Activated CD8-positive, alpha-beta memory T cell treated with anti-CD3 and anti-CD28 coated beads, Interleukin-2, amount 10 ng/mL, durations not matched to agents 7 days and 5 days (primary cell): ENCODE data around the gene CLDN2. TPM values are rescaled to one million over a fixed set of nuclear protein-coding genes. Genes with fewer than 3 reads are reported as not detected.

Source experiments
- ATAC-seq: fragments of 150-1000 bp; cut with Tn5 transposase; one replicate; pipeline ENCODE4 v1.10.0; 2021; ENCODE audit warnings: moderate library complexity
- CTCF ChIA-PET: fragments of 350-600 bp; sonication (Branson Sonifier 250); formaldehyde crosslinking; loops from one replicate; lab custom pipeline; 2021; ENCODE audit warnings: antibody characterized with exemption; lab: Charles Lee
- DNase-seq: peaks from one replicate; pipeline ENCODE4 v3.0.0-alpha.2; 2020
- H3K27ac Mint-ChIP-seq: one replicate; pipeline ENCODE4 v1.8.0; 2021; ENCODE audit warnings: mild to moderate bottlenecking, mixed read lengths
- H3K27me3 Mint-ChIP-seq: one replicate; pipeline ENCODE4 v1.8.0; 2021; ENCODE audit warnings: mixed read lengths
- H3K36me3 Mint-ChIP-seq: one replicate; pipeline ENCODE4 v1.8.0; 2021; ENCODE audit warnings: mild to moderate bottlenecking, mixed read lengths
- H3K4me1 Mint-ChIP-seq: one replicate; pipeline ENCODE4 v1.8.0; 2021; ENCODE audit warnings: mixed read lengths
- H3K4me3 Mint-ChIP-seq: one replicate; pipeline ENCODE4 v1.8.0; 2021; ENCODE audit warnings: mild to moderate bottlenecking, moderate library complexity, mixed read lengths
- H3K9me3 Mint-ChIP-seq: one replicate; pipeline ENCODE4 v1.8.0; 2022; ENCODE audit warnings: low read depth, mixed read lengths
- total RNA-seq, 2 experiments: library from RNA; stranded (reverse); gene quantifications; one replicate each; pipeline ENCODE4 v1.2.3, GENCODE V29; 2021

The CLDN2 gene
- total RNA-seq, 2 experiments from 2014 or later = not detected

- no peaks in the 10 kb centered on the region for H3K9me3 Mint-ChIP-seq
- DNase-seq (no peak), ATAC-seq (no peak)
- H3K4me3 Mint-ChIP-seq = no peak overlapping the region
- H3K27me3 Mint-ChIP-seq = no peaks in the 10 kb centered on the region
- H3K36me3 Mint-ChIP-seq = no peaks in the 10 kb centered on the region
- no peaks in the 10 kb centered on the region for H3K4me1 Mint-ChIP-seq
- CTCF ChIA-PET = interaction anchor here (2.0 kb wide), 1 partner anchor 8 kb away, joined by 6 read pairs; no protein-coding TSS in a partner anchor
- H3K27ac Mint-ChIP-seq = no peak overlapping the region
Measured at GRCh38 chrX:106901781-106902219, 18.4 kb upstream of the CLDN2 start.

- no peak overlapping the region for H3K4me3 Mint-ChIP-seq
- ATAC-seq (no peak), DNase-seq (no peak)
- no peaks in the 10 kb centered on the region for H3K9me3 Mint-ChIP-seq
- no peak overlapping the region for H3K27ac Mint-ChIP-seq
- H3K27me3 Mint-ChIP-seq = no peaks in the 10 kb centered on the region
- CTCF ChIA-PET = interaction anchor here (2.0 kb wide), 1 partner anchor 9 kb away, joined by 6 read pairs; no protein-coding TSS in a partner anchor
- H3K36me3 Mint-ChIP-seq = no peaks in the 10 kb centered on the region
- H3K4me1 Mint-ChIP-seq = no peaks in the 10 kb centered on the region
Measured at GRCh38 chrX:106902684-106903083, 17.5 kb upstream of the CLDN2 start.

DNA sequence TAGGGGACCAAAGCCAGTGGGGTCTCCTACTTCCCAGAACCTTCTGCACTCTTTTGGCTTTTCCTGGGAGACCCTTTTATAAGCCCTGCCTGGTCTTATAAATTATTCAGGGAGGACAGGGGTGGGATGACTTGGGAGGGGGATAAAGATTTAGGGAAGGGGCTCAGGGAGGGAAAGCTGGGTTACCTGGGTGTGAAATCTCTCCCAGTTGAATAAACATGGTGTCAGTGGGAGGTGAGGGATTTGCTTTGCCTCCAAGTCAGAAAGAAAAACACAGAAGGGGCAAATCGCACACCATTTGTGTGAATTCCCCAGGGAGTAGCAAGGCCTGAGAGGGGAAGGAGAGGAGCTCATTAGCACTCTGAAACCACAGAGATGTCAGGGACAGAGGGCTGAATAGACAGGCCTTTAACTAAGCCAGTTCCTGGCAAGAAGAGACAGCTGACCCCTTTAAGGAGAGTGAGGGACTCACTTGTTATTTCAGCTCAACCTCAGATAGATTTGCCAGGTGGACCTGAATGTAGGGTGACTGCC is 16.8 kb upstream of the CLDN2 start, which contains the start of gene RIPPLY1:
Gene RIPPLY1, minus strand, starts transcription at position 51 of the 534 bp plus-strand sequence. CDS start 54 bp downstream, outside the sequence.
- H3K4me1 Mint-ChIP-seq = no peaks in the 10 kb centered on the region
- DNase-seq (no peak), ATAC-seq (no peak)
- no peaks in the 10 kb centered on the region for H3K9me3 Mint-ChIP-seq
- CTCF ChIA-PET = interaction anchor here (2.0 kb wide), 1 partner anchor 9 kb away, joined by 6 read pairs; no protein-coding TSS in a partner anchor
- no peak within 1 kb of the TSS for H3K27ac Mint-ChIP-seq
- H3K36me3 Mint-ChIP-seq = no peaks in the 10 kb centered on the region
- no peak within 1 kb of the TSS for H3K4me3 Mint-ChIP-seq
- H3K27me3 Mint-ChIP-seq = no peaks in the 10 kb centered on the region

- Mint-ChIP-seq H3K36me3 (no peaks in the 10 kb centered on the region), H3K4me1 (no peaks in the 10 kb centered on the region), H3K4me3 (no peak overlapping the region), H3K27me3 (no peaks in the 10 kb centered on the region), H3K9me3 (no peaks in the 10 kb centered on the region), H3K27ac (no peak overlapping the region)
- CTCF ChIA-PET = interaction anchor here (2.0 kb wide), 1 partner anchor 10 kb away, joined by 6 read pairs; no protein-coding TSS in a partner anchor
- DNase-seq = no peak
- no peak for ATAC-seq
Measured at GRCh38 chrX:106903856-106904528, 16.2 kb upstream of the CLDN2 start.

DNA sequence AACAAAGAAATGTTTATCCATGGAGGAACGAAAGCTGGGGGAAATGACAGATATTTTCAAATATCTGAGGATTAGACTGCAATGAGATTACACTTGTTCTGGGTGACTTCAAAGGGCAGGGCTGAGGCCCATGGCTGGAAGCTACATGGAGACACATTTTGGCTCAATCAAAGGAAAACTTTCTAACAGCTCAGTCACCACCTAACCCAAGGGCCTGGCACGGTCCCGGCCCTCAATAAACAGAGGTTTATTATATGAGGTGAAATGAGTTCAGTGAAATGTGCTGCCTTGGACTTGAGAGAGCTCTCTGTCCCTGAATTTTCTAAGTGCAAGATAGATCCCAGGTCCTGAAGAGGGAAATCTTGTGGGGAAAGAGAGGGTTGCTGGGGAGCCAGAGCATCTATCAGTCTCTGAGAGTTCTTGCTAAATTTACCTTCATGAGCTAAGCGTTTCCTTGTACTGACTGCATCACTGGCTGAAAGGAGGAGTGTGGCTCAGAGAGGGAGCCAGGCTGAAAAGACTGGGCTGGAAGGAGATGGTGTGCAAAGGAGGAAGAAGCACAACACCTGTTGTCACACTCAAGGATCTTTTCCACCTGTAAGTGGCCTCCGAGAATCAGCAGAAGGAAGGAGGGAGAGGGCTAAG is 15.0 kb upstream of the CLDN2 start:
- ATAC-seq (no peak), DNase-seq (no peak)
- Mint-ChIP-seq H3K27me3 (no peaks in the 10 kb centered on the region), H3K27ac (no peak overlapping the region), H3K9me3 (no peaks in the 10 kb centered on the region), H3K36me3 (no peaks in the 10 kb centered on the region), H3K4me1 (no peaks in the 10 kb centered on the region), H3K4me3 (no peak overlapping the region)
- CTCF ChIA-PET = interaction anchor here (1.0 kb wide), 1 partner anchor 11 kb away, joined by 3 read pairs; no protein-coding TSS in a partner anchor

GRCh38 chrX:106906361-106906760 is 13.8 kb upstream of the CLDN2 start:
- Mint-ChIP-seq H3K27ac (no peak overlapping the region), H3K36me3 (no peaks in the 10 kb centered on the region), H3K9me3 (no peaks in the 10 kb centered on the region), H3K4me1 (no peaks in the 10 kb centered on the region), H3K27me3 (no peaks in the 10 kb centered on the region), H3K4me3 (no peak overlapping the region)
- CTCF ChIA-PET = no interaction called here
- ATAC-seq (no peak), DNase-seq (no peak)

DNA sequence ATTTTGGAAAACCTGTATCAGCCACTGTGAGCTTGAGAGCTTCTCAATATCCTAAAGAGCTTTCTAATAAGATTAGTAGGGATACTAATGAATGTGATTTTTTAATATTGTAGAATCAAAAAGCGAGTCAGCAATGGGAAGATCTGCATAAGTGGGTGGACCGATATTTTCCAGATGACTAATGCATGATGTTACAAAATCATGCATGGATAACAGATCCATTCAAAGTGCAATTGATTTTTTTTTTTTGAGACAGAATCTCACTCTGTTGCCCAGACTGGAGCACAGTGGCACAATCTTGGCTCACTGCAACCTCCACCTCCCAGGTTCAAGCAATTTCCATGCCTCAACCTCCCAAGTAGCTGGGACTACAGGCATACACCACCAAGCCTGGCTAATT is 7.3 kb upstream of the CLDN2 start:
- CTCF ChIA-PET = no interaction called here
- DNase-seq (no peak), ATAC-seq (no peak)
- Mint-ChIP-seq H3K36me3 (no peaks in the 10 kb centered on the region), H3K4me1 (peaks cover 5% of the 10 kb centered on the region), H3K9me3 (no peaks in the 10 kb centered on the region), H3K27me3 (peaks cover 7% of the 10 kb centered on the region), H3K27ac (no peak overlapping the region), H3K4me3 (no peak overlapping the region)

GRCh38 chrX:106917830-106918500 is 2.2 kb upstream of the CLDN2 start:
- Mint-ChIP-seq H3K27ac (no peak overlapping the region), H3K36me3 (no peaks in the 10 kb centered on the region), H3K4me1 (peaks cover 6% of the 10 kb centered on the region), H3K27me3 (peaks cover 7% of the 10 kb centered on the region), H3K4me3 (no peak overlapping the region), H3K9me3 (no peaks in the 10 kb centered on the region)
- ATAC-seq = no peak
- CTCF ChIA-PET = no interaction called here
- no peak for DNase-seq

GRCh38 chrX:106921637-106922036 is 1.4 kb downstream of the CLDN2 start:
- Mint-ChIP-seq H3K36me3 (no peaks in the 10 kb centered on the region), H3K4me1 (peaks cover 6% of the 10 kb centered on the region), H3K27ac (no peak overlapping the region), H3K4me3 (no peak overlapping the region), H3K27me3 (no peaks in the 10 kb centered on the region), H3K9me3 (no peaks in the 10 kb centered on the region)
- DNase-seq (no peak), ATAC-seq (no peak)
- CTCF ChIA-PET = no interaction called here

DNA sequence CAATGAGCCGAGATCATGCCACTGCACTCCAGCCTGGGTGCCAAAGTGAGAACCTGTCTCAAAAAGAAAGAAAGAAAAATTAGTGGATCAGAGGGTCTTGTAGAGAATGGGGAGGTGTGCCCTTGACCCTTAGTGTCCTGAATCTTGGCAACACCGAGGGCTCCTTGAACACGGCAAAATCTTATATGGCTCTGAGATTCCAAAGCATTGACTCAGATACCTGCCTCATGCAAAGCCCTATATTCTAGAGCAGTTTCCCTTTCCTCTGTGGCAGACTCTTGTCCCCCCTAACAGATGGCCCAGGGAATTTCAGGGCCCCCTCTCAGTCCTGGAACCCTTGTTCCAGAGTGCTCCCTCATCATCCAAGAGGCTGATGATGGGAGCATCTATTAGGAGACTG is 6.8 kb downstream of the CLDN2 start:
- H3K27ac Mint-ChIP-seq = no peak overlapping the region
- DNase-seq (no peak), ATAC-seq (no peak)
- H3K4me3 Mint-ChIP-seq = no peak overlapping the region
- H3K4me1 Mint-ChIP-seq = no peaks in the 10 kb centered on the region
- CTCF ChIA-PET = no interaction called here
- H3K27me3 Mint-ChIP-seq = no peaks in the 10 kb centered on the region
- H3K9me3 Mint-ChIP-seq = no peaks in the 10 kb centered on the region
- H3K36me3 Mint-ChIP-seq = no peaks in the 10 kb centered on the region

- Mint-ChIP-seq H3K4me1 (no peaks in the 10 kb centered on the region), H3K27me3 (no peaks in the 10 kb centered on the region), H3K36me3 (no peaks in the 10 kb centered on the region), H3K9me3 (no peaks in the 10 kb centered on the region), H3K4me3 (no peak overlapping the region), H3K27ac (no peak overlapping the region)
- ATAC-seq = no peak
- DNase-seq = no peak
- CTCF ChIA-PET = no interaction called here
Measured at GRCh38 chrX:106927700-106928099, 7.5 kb downstream of the CLDN2 start.

GRCh38 chrX:106928227-106928626 is 8.0 kb downstream of the CLDN2 start:
- Mint-ChIP-seq H3K4me1 (no peaks in the 10 kb centered on the region), H3K9me3 (no peaks in the 10 kb centered on the region), H3K27me3 (no peaks in the 10 kb centered on the region), H3K36me3 (no peaks in the 10 kb centered on the region), H3K4me3 (no peak overlapping the region), H3K27ac (no peak overlapping the region)
- CTCF ChIA-PET = no interaction called here
- no peak for ATAC-seq
- DNase-seq = no peak

- H3K4me3 Mint-ChIP-seq = no peak overlapping the region
Measured at GRCh38 chrX:106931831-106932491, 11.8 kb downstream of the CLDN2 start.

More at GRCh38 chrX:106931831-106932491, 11.8 kb downstream of the CLDN2 start:
- CTCF ChIA-PET = no interaction called here
- ATAC-seq = no peak
- no peaks in the 10 kb centered on the region for H3K9me3 Mint-ChIP-seq
- no peak overlapping the region for H3K27ac Mint-ChIP-seq
- no peaks in the 10 kb centered on the region for H3K27me3 Mint-ChIP-seq
- no peaks in the 10 kb centered on the region for H3K36me3 Mint-ChIP-seq
- H3K4me1 Mint-ChIP-seq = no peaks in the 10 kb centered on the region
- DNase-seq = no peak
